Brain pericyte (primary cell): Measurements from ENCODE around the gene ZNF821.
A peak's percentile ranks its signal among the peaks of the same experiment; 100 is the strongest.
"Not testable (repeated sequence)": the region's sequence is repeated elsewhere in the genome, so short reads cannot be mapped to it uniquely, and the experiment has no call there.

Source experiments
- DNase-seq: peaks from one replicate; pipeline ENCODE4 v3.0.0-alpha.2; 2012; ENCODE audit warnings: low read depth, low spot score

ZNF821 gene

DNA sequence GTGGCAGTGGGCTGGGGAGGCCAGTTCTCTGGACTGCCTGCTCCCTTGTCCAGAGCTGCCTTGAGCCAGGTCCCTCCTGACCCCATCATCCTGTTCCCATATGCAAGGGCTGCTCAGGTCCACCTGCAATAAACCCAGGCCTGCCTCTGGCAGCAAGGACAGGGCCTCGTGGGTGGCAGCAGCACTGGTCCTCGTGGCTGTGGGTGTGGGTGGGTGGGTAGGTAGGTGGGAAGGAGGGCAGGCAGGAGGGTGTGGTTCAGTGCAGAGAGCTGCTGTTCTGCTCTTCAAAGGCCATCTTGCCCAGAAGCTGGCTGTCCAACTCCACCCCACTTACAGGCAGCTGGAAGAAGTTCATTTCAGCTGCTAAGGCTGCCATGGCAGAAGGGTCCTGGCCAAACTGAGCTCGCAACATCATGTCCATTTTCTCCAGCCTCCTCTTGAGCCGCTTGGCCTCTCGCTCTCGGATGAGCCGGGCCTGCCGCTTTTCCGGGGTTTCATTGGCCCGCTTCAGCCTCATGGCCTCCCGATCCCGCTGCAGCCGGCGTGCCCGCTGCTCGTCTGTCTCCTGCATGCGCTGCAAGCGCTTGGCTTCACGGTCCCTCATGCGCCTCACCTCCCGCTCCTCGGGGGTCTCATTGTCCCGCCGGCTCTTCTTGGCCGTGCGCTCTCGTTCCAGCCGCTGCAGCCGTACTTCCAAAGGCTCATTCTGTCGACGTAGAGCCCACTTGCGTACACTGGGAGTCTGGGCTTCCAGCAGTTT is 24.0 kb downstream of the ZNF821 start:
- DNase-seq = no peak

DNA sequence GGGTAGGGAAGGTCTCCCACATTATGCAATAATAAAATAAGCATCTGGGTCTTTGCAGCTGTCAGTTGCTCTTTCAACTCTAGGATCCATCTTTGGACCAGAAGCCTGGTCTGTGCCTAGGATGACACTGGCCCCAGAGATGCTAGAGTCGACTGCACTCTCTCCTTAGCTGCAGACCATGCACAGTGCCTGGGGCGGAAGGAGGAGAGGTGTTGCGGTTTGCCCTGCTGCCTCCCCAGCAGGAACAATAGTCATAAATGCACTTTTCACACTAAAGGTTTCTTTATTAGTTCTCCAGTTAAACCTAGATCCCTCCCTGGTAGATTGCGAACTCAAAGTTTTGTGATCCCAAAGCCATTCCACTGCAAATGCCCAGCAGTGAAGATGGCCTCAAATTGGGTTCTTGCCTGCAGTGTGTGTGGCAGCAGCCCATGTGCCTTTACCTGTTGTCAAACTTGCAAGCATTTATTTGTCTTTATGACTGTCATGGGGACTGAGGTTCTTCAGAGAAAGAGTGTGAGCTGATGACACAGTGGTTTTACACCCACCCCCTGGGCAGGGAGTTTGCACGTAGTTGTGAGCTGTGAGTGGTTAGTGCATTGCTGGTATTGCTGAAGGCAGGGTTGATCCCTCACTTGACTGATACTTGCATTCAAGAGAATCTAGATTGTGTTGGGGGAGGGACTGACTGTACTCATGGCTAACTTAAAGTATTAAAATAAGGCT is 27.9 kb downstream of the ZNF821 start:
- DNase-seq = no peak

DNA sequence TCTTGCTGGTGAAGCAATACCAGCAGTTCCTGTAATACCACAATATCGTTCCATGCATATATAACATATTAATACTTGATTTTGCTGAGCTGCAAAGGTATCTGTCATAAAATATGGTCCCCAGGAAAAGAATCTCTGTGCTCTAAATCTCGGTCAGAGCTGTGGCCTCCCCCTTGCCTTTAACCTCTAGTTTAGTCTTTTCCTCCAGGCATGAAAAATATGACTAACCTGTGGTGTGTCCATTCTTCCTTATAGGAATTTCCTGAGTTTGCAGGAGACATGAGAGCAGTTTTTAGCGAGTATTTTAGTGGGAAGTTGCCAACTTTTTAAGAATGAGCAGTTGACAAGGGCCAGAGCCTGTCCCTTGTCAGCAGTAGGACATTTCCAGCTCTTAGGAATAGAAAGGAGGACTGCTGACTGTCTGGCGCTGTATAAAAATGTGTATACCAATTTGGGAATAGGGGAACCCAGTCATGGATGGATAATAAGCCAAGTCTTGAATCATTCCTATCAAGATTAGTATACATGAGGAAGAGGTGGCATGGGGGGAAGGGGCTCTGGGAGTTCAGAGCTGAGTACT is 29.5 kb downstream of the ZNF821 start:
- no peak for DNase-seq

DNA sequence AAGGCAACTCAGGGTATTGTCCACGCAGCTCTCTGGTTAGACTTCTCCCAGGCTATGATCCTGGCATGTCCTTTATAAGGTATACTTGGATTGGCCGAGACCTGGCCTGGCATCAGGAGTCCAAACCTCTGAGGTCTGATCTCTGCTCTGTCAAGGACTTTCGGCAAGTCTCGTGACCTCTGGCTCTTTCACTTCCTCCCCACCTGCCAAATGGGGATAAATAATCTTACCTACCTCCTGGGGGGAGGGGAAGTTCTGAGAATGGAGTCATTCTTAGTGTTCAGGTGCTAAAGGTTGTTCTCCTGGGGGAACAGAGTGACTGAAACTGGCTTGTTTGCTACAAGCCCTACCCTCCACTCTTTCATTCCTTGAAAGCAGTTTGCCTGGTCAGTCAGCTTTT is 30.6 kb downstream of the ZNF821 start:
- no peak for DNase-seq

DNA sequence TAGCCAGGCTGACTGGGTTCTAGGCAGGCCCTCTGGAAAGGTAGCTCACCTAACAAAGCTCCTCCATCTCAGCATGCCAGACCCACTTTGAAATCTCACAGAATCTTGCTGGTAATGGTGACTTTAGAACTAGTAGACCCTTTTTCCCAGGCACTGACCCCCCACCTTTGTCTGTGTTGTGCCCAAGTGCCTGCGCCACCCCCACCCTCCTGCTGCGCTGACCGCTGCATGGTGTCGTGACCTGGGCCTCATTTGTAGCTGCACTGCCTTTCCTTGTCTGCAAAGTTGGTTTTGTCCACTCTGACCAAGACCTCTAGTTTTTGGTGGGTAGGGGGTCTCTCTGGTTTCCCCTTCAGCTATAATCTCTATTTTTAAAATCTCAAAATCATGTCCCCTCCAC is 31.4 kb downstream of the ZNF821 start:
- no peak for DNase-seq

DNA sequence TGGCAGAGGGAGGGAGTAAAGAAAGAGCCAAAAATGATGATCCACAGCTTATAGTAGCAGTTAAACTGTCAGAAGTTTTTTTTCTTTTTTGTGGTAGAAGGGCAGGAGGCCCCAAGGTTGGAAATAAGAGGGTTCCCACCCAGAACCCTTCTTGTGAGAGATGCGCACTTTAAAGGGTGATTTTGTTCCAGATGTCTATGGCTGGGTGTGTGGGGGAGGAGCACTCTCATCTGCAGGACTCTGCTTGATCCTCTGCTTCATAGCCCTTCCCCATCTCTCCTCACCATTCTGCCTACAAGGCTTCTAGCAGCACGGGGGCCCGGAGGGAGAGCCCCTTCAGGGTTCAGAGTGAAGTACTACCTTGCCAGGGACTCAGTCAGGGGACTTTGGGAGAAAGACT is 31.8 kb downstream of the ZNF821 start:
- DNase-seq = no peak

DNA sequence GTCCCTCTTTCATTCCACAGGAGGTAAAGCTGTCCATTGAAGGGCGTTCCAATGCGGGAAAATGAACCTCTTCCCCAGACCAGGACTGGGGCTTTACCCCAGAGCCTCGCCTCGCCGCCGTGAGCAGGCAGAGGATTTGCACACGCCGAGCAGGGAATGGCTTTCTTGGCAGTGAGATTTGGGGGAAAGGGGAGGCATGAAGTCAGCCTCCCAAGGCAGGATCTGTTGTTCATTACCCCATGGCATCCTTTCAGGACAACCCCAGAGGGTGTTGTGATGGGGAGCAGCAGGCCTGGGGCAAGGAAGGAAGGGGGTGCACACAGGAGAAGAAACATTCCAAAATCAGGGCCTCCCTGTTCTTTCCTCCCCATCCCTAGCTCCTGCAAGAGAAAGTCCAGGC is 32.2 kb downstream of the ZNF821 start:
- no peak for DNase-seq

DNA sequence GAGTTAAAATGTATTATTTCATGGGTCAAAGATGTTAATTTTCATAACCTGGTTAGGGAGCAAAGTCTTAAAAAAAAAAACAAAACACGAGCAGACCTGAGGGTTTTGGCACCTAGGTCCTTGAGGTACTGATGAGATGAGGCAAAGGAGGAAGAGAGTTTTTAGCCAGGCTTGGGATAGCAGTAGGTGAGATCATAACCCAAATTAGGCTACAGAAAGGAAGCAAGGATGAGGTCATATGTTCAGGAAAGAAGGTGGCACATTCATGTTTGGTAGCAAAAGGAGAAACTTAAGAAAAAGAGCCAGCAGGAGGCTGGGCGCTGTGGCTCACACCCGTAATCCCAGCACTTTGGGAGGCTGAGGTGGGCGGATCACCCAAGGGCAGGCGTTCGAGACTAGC is 35.4 kb downstream of the ZNF821 start:
- no peak for DNase-seq

DNA sequence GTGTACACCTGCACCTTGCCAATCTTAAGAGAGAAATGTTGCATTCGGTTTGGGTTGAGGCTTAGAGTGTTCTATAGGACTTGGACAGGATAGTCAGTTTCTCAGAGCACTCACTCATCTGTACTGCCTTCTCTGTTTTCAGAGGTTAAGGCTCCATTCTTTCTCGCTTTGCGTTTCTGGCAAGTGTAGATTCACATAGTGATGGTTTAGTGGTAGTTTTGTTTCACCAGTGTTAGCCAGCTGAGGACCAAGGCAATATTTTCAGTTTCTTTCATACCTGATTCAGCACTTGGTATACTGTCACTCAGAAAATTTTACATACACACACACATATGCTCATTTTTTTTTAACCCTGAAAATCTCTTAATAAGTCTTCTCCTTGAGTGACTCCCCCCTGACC is 36.9 kb downstream of the ZNF821 start:
- no peak for DNase-seq

DNA sequence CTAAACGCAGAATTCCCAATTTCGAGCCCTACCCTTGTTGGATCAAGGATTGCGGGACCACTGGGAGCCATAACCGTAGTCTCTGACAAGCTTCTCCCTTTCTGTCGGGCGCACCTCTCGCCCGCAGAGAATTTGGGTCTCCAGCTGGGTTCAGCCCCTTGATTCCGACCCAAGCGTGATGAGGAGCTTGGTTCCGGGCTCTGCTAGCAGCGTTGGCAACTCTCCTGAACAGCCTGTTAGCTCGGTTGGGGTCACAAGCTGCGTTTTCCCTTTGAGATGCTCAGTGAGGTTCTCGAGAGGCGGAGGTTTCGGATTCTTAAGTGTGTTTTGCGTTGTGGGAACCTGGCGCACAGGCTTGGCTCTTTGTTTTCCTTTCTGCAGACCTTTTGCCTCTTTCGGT is 37.6 kb downstream of the ZNF821 start:
- no peak for DNase-seq

DNA sequence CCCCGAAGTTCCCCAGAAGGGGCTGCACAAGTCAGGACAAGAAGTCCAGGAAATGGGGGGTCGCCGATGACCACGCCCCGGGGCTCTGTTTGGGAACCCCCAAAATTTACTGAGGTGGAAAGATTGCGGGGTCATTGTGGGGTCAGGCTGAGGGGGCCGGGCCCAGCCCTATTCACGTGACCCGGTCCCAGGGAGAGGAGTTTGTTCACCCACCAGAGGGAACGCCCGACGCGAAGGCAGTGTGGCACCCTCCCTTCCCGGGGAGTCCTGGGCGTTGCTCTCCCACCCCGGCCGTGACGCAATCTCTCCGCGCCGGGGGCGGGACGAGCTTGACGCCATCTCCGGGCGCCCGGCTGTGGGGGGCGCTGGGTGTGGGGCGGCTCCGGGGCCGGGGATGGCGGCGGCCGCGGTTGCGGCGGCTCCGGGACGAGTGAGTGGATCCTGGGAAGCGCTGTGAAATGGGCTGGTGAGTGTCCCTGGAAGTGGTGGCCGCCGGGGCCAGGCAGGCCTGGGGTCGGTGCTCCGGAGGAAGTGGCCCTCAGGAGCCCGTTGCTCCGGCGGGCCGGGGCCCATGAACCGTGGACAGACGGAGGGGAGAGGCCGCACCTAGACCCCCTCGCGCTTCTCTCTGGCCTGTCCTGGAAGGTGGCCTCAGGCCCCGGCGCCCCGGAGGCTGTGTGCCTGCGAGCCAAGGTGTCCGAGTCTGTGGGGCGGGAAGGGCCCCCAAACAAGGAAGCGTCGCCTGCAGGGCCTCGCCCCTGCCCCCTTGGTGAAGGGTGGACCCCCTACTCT is 38.1 kb downstream of the ZNF821 start, which contains the start of gene ATXN1L:
Gene ATXN1L, plus strand, starts transcription at position 338 of the 792 bp plus-strand sequence. CDS start 3,765 bp downstream, outside the sequence.
- DNase-seq = peak; percentile 59

DNA sequence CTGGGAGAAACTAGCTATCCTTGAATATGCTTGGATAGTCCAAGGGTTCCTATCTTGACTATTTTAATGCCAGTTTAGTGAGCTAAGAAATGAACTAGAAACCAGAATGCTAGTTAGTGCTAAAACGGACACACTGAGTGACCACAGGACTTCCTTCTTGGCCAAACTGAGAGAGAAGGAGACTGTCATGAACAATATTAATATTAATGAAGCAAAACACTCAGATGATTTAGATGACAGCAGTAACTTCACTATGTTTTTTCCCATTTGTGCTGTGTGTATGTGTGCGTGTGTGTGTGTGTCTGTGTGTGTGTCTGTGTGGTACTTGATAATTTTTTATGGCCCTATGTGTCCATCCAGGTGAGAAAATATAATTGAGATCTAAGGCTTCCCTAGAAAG is 40.4 kb downstream of the ZNF821 start:
- DNase-seq = no peak

DNA sequence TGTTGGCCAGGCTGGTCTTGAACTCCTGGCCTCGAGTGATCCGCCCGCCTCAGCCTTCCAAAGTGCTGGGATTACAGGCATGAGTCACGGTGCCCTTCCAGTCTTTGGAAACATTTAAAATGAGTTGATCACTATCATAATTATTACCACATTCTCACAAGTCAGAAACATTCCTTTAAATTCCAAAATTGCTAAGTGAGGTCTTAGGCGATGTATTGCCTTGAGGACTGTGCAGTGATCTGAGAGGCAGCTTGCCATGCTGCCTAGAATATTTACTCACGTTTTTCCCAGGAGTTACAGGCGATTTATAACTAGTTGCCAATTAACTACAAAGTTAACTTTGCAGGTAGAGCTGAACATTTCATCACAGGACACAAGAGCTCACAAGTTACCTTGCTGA is 43.9 kb downstream of the ZNF821 start:
- no peak for DNase-seq

DNA sequence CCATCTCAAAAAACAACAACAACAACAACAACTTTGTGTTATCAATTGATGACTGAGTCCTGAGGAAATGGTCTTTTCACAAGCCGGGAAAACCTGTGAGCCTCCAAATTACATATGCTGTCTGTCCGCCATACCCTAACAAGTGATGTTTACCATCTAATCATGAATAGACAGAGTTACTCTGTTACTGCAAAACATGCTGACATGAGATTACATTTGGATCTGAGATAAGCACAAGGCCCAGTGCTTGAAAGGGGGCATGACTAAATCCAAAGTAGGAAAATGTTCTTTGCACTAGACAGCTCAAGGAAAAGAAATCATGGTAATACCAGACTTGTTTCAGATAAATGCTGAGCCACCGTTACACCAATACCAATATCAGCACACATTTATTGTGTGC is 46.8 kb downstream of the ZNF821 start:
- no peak for DNase-seq

DNA sequence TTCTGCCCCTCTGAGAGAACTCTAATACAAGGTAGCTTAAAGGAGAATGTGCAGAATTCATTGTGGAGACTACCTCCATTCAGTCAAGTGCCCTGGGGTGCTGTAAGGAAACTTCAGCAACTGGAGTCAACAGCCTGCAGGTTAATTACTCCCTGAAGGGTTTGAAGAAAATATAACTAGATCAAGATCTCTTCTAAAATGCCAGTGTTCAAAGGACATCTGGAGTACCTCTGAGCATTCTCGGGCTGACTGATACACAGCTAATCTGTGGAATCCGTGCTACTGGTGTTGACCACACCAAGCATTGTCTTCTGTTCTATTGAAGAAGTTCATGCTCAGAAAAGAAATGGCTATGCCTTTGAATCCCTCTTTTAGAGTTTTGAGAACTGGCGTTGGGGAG is 49.7 kb downstream of the ZNF821 start:
- no peak for DNase-seq

DNA sequence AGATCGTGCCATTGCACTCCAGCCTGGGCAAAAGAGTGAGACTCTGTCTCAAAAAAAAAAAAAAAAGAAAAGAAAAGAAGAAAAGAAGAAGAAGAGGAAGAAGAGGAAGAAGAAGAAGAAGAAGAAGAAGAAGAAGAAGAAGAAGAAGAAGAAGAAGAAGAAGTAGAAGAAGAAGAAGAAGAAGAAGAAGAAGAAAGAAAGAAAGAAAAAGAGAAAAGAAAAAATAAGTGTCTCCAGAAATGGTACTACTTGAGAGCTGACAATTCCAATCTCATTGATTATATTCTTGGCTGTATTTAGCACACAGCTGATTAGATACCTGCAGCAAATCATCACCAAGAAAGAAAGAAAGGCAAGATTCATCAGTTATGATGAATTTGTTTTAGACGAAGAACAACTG is 51.9 kb downstream of the ZNF821 start:
- DNase-seq = not testable (repeated sequence)

DNA sequence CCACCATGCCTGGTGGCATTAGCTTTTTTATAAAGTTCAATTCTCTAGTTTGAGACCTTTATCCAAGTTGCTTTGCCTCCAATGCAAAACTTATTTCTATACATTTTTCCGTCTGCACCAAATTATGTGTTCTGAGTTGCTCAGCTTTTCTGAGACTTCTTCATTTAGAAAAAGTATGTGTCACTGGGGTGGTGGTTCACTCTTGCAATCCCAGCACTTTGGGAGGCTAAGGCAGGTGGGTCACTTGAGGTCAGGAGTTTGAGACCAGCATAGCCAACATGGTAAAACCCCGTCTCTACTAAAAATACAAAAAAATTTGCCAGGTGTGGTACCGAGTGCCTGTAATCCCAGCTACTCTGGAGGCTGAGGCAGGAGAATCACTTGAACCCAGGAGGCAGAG is 52.3 kb downstream of the ZNF821 start:
- not testable (repeated sequence) for DNase-seq

DNA sequence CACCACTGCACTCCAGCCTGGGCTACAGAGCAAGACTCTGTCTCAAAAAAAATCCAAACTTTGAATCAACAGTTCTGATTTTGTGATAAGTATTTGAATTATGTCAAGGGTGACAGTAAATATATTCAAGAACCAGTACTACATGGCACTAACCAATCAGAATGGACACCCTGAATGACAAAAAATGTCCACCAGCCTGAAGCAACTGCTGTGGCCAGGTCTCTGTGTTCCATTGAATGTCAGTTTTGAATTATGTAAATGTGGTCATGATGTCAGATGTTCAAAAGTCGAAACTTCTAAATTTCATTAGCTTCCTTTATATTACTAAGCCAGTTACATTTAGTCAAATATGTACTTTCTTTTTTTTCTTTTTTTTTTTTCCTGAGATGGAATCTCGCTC is 53.6 kb downstream of the ZNF821 start:
- DNase-seq = no peak

DNA sequence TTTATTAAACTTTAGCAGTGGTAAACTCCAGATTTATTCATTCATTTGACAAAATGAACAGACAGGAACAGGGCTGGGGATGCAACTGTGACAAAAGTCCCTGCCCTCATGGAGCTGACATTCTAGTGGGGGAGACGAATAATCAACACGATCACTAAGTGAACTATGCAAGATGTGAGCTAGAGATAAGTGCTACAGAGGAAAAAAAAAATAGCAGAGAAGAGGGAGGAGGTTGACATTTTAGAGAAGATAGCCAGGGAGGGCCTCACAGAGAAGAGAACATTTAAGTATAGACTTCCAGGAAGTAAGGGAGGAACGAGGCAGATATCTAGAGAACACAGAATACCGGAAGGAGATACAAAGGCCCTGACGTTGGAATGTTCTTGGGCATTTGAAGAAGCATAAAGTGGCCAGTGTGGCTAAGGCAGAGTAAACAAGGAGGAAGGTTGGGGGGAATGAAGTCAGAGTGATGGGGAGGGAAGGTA is 57.4 kb downstream of the ZNF821 start:
- DNase-seq = no peak

DNA sequence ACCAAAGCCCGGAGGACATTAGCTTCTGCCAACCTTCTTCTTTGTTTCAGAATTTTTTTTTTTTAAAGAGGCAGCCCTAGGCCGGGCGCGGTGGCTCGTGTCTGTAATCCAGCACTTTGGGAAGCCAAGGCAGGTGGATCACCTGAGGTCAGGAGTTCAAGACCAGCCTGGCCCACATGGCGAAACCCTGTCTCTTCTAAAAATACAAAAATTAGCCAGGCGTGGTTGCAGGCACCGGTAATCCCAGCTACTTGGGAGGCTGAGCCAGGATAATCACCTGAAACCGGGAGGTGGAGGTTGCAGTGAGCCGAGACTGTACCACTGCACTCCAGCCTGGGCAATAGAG is 66.9 kb downstream of the ZNF821 start:
- not testable (repeated sequence) for DNase-seq

DNA sequence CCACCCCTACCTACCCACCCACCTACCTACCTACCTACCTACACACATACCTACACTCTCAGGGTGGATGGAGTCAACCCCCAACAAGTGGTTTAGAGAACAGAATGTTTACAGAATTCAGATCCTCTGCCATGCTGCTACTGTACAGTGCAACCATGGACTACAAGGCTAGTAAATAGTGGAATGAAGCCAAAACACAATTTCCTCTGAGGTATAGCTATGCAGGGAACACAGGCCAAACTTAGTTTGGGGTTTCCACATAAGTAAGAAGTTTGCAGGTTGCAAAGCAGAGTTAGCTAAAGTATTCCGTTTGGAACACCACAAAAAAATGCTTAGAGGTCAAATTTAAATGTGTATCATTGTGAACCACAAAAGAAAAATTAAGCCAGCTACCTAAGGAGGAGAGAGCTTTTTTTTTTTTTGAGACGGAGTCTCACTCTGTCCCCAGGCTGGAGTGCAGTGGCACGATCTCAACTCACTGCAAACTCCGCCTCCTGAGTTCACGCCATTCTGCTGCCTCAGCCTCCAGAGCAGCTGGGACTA is 72.7 kb downstream of the ZNF821 start:
- no peak for DNase-seq

DNA sequence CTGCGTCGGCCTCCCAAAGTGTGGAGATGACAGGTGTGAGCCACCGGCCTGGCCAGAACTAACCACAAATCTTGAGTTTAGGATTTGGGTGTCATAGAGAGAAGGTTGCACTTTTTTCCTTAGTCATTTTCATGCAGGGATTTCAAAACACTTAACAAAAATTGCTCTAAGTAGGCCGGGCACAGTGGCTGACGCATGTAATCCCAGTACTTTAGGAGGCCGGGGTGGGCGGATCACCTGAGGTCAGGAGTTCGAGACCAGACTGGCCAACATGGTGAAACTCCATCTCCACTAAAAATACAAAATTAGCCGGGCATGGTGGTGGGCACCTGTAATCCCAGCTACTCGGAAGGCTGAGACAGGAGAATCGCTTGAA is 73.8 kb downstream of the ZNF821 start:
- not testable (repeated sequence) for DNase-seq
